GM10248 (cell line): ENCODE data around the gene ETS1.
A peak's percentile ranks its signal among the peaks of the same experiment; 100 is the strongest.

Experiments
- CTCF ChIA-PET: fragments of 300-600 bp; sonication (Branson Sonifier 250); formaldehyde crosslinking; extraction: SDS; loops from one replicate; lab custom pipeline; 2021; ENCODE audit warnings: antibody characterized with exemption; lab: Yijun Ruan, JAX
- POLR2A ChIA-PET: fragments of 350-650 bp; sonication (Branson Sonifier 250); formaldehyde crosslinking; extraction: SDS; loops from one replicate; lab custom pipeline; 2020; ENCODE audit warnings: antibody characterized with exemption; lab: Yijun Ruan, JAX
- DNase-seq: peaks from one replicate; pipeline ENCODE4 v3.0.0; 2012; ENCODE audit errors: extremely low spot score
- TF ChIP-seq, protein P1 (sequence below): IDR thresholded peaks from 2 replicates; pipeline ENCODE4 v1.5.1; 2012; ENCODE audit warnings: mild to moderate bottlenecking, low read depth; ENCODE audit errors: extremely low read depth, missing control alignments, control extremely low read depth

Gene ETS1

DNA sequence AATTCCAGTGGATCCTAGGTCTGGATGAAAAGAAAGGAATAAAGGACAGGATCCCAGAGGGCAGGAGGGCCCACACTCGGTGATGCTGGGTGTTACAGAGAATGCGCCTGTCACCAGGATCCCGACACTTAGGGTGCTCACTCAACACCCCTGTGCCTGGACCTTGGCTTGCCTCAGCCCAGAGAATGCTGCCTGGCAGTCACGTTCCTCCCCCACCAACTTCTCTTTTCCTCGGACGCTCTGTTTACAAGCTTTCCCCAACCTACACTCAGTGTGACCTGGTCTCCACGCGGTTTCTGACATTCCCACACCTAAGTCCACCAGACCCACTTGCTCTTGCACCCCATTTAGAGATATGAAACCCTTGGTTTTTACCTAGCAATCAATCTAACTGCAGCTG is 38.0 kb upstream of the ETS1 start:
- peak; percentile 25 for DNase-seq
- TF ChIP-seq, protein P1, sequence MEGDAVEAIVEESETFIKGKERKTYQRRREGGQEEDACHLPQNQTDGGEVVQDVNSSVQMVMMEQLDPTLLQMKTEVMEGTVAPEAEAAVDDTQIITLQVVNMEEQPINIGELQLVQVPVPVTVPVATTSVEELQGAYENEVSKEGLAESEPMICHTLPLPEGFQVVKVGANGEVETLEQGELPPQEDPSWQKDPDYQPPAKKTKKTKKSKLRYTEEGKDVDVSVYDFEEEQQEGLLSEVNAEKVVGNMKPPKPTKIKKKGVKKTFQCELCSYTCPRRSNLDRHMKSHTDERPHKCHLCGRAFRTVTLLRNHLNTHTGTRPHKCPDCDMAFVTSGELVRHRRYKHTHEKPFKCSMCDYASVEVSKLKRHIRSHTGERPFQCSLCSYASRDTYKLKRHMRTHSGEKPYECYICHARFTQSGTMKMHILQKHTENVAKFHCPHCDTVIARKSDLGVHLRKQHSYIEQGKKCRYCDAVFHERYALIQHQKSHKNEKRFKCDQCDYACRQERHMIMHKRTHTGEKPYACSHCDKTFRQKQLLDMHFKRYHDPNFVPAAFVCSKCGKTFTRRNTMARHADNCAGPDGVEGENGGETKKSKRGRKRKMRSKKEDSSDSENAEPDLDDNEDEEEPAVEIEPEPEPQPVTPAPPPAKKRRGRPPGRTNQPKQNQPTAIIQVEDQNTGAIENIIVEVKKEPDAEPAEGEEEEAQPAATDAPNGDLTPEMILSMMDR: no peak
- ChIA-PET POLR2A (no interaction called here), CTCF (interaction anchor here (0.9 to 3.9 kb wide), 8 partner anchors 13 to 468 kb away, joined by 3 to 21 read pairs (median 6); no protein-coding TSS in a partner anchor)

- peak; percentile 67 for DNase-seq
- POLR2A ChIA-PET: no interaction called here
- CTCF ChIA-PET: interaction anchor here (0.6 to 9.6 kb wide), 11 partner anchors 6 to 467 kb away, joined by 3 to 82 read pairs (median 5); no protein-coding TSS in a partner anchor
- TF ChIP-seq, protein P1: no peak
Observed at GRCh38 chr11:128624269-128625175, 37.2 kb upstream of the ETS1 start.

- no peak for DNase-seq
- TF ChIP-seq, protein P1: no peak
- ChIA-PET CTCF (interaction anchor here (1.2 to 9.6 kb wide), 5 partner anchors 8 to 451 kb away, joined by 3 to 82 read pairs (median 19); no protein-coding TSS in a partner anchor), POLR2A (interaction anchor here (0.5 to 0.6 kb wide), 2 partner anchors 13 to 97 kb away, joined by 3 to 7 read pairs; no protein-coding TSS in a partner anchor)
Observed at GRCh38 chr11:128623091-128623490, 35.7 kb upstream of the ETS1 start.

- DNase-seq: no peak
Observed at GRCh38 chr11:128621601-128622501, 34.5 kb upstream of the ETS1 start.

DNA sequence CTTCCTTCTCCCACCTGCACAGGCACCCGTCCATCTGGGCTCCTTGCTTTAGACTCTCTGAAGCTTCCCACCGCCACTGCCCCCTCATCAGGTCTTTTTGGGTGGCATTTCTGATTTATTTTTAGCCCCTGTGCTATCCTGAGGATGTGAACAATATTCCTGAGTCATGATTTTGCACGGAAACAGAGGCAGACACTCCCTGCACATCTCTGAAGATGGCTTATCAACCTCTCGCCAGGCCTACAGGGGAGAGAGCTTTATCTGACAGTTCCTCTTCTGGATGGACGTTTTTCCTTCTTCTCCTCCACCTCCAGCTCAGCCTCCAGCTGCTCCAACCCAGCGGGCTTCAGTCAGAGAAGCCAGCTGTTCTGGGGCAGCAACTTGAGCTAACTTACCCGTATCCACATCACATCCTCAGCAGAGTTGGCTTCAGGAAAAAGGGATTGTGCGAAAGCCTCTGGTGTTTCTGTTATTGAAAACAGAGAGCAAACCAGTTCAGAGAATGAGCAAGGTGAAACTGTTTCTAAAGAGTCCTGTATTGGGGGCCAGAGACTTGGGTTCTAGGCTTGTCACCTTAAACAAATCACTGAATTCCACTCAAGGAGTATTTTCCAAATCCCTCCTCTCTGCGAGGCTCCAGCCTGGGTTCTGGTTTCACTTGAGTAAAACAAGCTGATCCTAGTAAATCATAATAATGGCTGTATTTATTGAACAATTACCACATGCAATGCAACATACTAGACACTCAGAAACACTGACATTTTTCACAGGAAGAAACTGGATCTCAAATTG is 33.1 kb upstream of the ETS1 start:
- POLR2A ChIA-PET: no interaction called here
- CTCF ChIA-PET: interaction anchor here (0.8 to 9.6 kb wide), 6 partner anchors 10 to 330 kb away, joined by 3 to 82 read pairs (median 5); no protein-coding TSS in a partner anchor
- TF ChIP-seq, protein P1: no peak
- DNase-seq: no peak

More at GRCh38 chr11:128621601-128622501, 34.5 kb upstream of the ETS1 start:
- ChIA-PET CTCF (interaction anchor here (0.7 to 9.6 kb wide), 10 partner anchors 9 to 465 kb away, joined by 3 to 82 read pairs (median 4); no protein-coding TSS in a partner anchor), POLR2A (no interaction called here)
- TF ChIP-seq, protein P1: no peak
